H1 (cell line): ENCODE data around the gene KRTAP12-4. TPM values are rescaled to one million over a fixed set of nuclear protein-coding genes. Genes with fewer than 3 reads are reported as not detected.

Experiments
- CHD7 ChIP-seq: fragments of 300-600 bp; sonication (generic); IDR thresholded peaks from 2 replicates; pipeline ENCODE4 v1.7.1; 2012; ENCODE audit warnings: low read length, moderate library complexity, mild to moderate bottlenecking, inconsistent platforms; ENCODE audit not compliant: insufficient replicate concordance
- HDAC6 ChIP-seq: IDR thresholded peaks from one replicate; pipeline ENCODE4 v1.7.1; 2012; ENCODE audit warnings: low read depth, mild to moderate bottlenecking, inconsistent platforms, low read length, moderate library complexity
- MAFK ChIP-seq: IDR thresholded peaks from 2 replicates; pipeline ENCODE4 v1.6.1; 2012; ENCODE audit warnings: low read depth, mild to moderate bottlenecking, improper control_type of control experiment, low read length
- RBBP5 ChIP-seq: IDR thresholded peaks from 2 replicates; pipeline ENCODE4 v1.7.1; 2012; ENCODE audit warnings: low read depth, mild to moderate bottlenecking, inconsistent platforms, low read length, moderate library complexity, borderline replicate concordance
- RNF2 ChIP-seq: fragments of 200-900, 300-1000 bp; sonication (generic); IDR thresholded peaks from 2 replicates; pipeline ENCODE4 v1.7.1; 2016; ENCODE audit warnings: borderline replicate concordance, low read depth, mild to moderate bottlenecking, antibody characterized with exemption, low read length; ENCODE audit not compliant: poor library complexity, severe bottlenecking; ENCODE audit errors: missing control alignments
- RXRA ChIP-seq: IDR thresholded peaks from 2 replicates; pipeline ENCODE4 v1.6.1; 2011; ENCODE audit warnings: low read depth, mild to moderate bottlenecking, low read length, moderate library complexity; ENCODE audit not compliant: insufficient read depth
- SAP30 ChIP-seq: fragments of 300-600 bp; sonication (generic); IDR thresholded peaks from 2 replicates; pipeline ENCODE4 v1.7.1; 2012; ENCODE audit warnings: low read length, moderate library complexity, mild to moderate bottlenecking, inconsistent platforms; ENCODE audit not compliant: insufficient read depth, insufficient replicate concordance
- SP2 ChIP-seq: IDR thresholded peaks from 2 replicates; pipeline ENCODE4 v1.6.1; 2012; ENCODE audit warnings: mild to moderate bottlenecking, low read length, inconsistent platforms
- YY1 ChIP-seq: IDR thresholded peaks from 2 replicates; pipeline ENCODE4 v1.6.1; 2011; ENCODE audit warnings: low read depth, mild to moderate bottlenecking, low read length
- ZNF274 ChIP-seq: IDR thresholded peaks from 2 replicates; pipeline ENCODE4 v1.7.0; 2012; ENCODE audit warnings: low read length, borderline replicate concordance; ENCODE audit errors: extremely low read depth
- polyA plus RNA-seq, 7 experiments: library from polyadenylated mRNA; depleted of rRNA in 3 of 7; stranded (reverse) in 5 of 7; unstranded in 2 of 7; fragments of >200 nt in 5 of 7; fragments of 200-250 nt in 2 of 7; gene quantifications; 1 replicate in 5 of 7; 2 replicates in 1 of 7; 4 replicates in 1 of 7; pipeline versions ENCODE4 v1.2.1 to v1.2.3, GENCODE V29; 2011 to 2013; ENCODE audit warnings: missing spikeins in 2 of 7, mixed read lengths in 2 of 7
- total RNA-seq: library from RNA; stranded (reverse); fragmentation: NEBNext Ultra II Directional; extraction: Animal tissue kit (Norgen Biotek cat#: 25700); gene quantifications from 2 replicates; pipeline ENCODE4 v1.2.1, GENCODE V29; 2021

KRTAP12-4 gene
- total and polyA plus RNA-seq, 2 of the 8 experiments (the other 6 are each of a cell fraction or from before 2014, with no cell fraction given), result not detected

- TF ChIP-seq CHD7 (no peak), RNF2 (no peak), RXRA (no peak), RBBP5 (no peak), SP2 (no peak), MAFK (no peak), YY1 (no peak), SAP30 (no peak), HDAC6 (no peak), ZNF274 (no peak)
Measured at GRCh38 chr21:44618909-44619308, 35.5 kb downstream of the KRTAP12-4 start (continued).
